Epithelial cell of esophagus (primary cell): Measurements from ENCODE around the gene EXD3.

Experiments
- DNase-seq: peaks from one replicate; pipeline ENCODE4 v3.0.0; 2010; ENCODE audit warnings: low read depth
- H3K4me3 ChIP-seq: 2 replicates; pipeline ENCODE4 v1.5.1; 2011; ENCODE audit warnings: mild to moderate bottlenecking, low read length, control low read depth
- TF ChIP-seq, protein P1 (sequence below): IDR thresholded peaks from 2 replicates; pipeline ENCODE4 v1.5.1; 2011; ENCODE audit warnings: low read depth, mild to moderate bottlenecking, low read length, control low read depth, inconsistent platforms; ENCODE audit not compliant: insufficient read depth; ENCODE audit errors: missing control alignments

EXD3 gene

DNA sequence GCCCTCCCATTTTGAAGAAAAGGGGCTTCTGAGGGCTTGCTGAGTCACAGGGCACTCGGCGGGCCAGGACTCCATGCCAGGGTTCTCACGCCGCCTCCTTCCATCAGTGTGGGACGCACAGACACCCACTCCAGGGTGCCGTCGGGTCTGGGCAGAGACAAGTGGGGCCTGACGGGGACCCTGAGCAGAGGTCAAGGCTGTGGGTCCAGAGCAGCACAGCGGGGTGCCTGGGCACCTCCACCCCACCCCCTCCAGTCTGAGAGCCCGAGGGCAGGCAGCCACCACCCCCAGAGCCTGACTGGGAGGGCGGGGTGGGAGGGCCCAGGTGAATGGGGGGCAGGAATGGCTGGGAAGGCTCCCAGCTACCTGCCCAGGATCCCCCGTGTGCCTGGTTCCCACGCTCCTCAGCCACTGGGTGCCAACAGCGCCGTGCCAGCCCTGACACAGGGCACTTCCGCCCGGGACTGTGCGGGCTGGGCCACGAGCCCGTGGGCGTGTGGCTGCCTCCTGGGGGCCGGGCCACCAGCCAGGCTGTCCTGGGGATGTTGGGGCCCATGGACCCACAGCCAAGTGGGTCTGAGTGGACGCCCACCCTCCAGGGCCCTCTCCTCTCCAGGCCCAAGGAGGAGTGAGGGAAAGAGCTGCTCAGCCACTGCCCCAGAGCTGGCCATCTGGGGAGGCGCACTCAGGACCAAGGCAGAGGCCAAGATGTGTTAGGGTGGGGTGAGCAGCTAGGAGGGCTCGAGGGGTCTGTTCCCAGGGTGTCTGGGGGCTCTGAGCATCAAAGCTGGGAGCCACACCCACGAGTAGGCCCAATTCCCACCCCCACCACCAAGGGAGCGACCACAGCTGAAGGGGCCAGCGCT lies 110.7 kb downstream of the EXD3 start:
- TF ChIP-seq, protein P1, sequence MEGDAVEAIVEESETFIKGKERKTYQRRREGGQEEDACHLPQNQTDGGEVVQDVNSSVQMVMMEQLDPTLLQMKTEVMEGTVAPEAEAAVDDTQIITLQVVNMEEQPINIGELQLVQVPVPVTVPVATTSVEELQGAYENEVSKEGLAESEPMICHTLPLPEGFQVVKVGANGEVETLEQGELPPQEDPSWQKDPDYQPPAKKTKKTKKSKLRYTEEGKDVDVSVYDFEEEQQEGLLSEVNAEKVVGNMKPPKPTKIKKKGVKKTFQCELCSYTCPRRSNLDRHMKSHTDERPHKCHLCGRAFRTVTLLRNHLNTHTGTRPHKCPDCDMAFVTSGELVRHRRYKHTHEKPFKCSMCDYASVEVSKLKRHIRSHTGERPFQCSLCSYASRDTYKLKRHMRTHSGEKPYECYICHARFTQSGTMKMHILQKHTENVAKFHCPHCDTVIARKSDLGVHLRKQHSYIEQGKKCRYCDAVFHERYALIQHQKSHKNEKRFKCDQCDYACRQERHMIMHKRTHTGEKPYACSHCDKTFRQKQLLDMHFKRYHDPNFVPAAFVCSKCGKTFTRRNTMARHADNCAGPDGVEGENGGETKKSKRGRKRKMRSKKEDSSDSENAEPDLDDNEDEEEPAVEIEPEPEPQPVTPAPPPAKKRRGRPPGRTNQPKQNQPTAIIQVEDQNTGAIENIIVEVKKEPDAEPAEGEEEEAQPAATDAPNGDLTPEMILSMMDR, result no peak
- DNase-seq, result peak; percentile 64
- H3K4me3 ChIP-seq, result no peak overlapping the region

DNA sequence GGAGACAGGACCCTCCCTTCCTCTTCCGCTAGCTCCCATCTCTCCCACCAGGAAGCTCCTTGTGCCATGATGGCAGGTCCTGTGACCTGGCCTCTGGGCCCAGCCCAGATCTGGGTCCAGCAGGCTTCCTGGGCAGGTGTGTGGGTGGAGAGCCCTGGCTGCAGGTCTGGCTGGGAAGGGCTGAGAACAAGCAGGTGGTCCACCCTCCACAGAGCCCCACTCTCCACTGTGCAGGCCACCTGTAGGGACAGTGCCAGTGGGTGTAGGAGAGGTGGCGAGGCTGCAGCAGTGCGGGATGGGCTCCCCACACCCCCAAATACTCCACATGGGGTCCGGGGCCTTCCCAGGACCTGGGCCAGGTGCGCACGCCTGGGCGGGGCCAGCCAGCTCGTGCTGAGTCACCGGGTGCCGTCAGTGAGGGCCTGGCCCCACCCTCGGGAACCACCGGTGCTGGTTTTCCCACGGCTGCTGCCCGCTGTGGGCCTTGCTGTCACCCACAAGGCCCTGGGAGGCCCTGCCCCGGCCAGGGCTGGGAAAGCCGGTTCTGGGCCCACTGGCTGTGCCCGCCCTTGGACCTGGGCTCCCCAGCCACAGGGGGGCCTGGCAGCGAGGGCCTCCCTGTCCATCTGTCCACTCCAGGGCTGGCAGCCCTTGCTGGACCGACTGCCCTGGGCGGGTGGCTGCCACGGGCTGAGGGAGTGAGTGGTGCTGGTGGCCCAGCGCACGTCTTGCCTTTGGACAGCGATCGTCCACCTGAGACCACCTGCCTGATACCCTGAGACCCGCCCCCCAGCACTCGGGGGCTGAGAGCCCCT lies 111.6 kb downstream of the EXD3 start:
- TF ChIP-seq, protein P1, result no peak
- DNase-seq, result peak; percentile 98
- H3K4me3 ChIP-seq, result no peak overlapping the region

DNA sequence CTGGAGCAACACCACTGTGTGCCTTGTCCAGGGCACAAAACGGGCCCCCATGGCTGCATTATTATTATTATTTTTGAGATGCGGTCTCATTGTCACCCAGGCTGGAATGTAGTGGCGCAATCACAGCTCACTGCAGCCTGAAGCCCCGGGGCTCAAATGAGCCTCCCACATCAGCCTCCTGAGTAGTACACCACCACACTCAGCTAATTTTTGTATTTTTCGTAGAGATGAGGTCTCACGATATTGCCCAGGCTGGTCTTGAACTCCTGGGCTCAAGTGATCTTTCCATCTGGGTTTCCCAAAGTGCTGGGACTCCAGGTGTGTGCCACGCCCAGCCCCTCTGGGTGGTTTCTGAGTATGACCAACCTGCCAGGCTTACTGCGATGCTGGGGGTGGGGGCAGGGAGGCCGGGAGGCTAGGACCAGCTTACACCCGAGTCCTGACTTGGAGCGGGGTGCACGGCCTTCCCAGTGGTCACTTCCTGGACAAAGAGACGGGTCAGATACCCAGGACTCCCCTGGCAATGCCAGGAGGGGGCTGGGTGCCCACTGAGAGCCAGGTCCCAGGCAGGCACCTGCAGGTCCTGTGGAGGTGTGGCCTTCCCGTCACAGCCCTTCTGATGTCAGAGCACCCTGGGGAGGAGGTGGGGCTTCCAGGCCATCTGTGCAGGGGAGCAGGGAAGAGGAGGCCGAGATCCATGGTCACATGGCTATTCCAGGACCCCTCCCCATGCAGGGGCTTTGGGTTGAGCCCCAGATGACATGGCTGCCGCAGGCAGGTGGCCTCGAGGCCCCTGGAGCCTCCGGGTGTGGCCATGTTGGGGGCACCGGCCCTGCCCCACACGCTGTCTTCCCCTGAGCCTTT lies 112.5 kb downstream of the EXD3 start:
- no peak overlapping the region for H3K4me3 ChIP-seq
- peak; percentile 82 for DNase-seq
- TF ChIP-seq, protein P1, result no peak

DNA sequence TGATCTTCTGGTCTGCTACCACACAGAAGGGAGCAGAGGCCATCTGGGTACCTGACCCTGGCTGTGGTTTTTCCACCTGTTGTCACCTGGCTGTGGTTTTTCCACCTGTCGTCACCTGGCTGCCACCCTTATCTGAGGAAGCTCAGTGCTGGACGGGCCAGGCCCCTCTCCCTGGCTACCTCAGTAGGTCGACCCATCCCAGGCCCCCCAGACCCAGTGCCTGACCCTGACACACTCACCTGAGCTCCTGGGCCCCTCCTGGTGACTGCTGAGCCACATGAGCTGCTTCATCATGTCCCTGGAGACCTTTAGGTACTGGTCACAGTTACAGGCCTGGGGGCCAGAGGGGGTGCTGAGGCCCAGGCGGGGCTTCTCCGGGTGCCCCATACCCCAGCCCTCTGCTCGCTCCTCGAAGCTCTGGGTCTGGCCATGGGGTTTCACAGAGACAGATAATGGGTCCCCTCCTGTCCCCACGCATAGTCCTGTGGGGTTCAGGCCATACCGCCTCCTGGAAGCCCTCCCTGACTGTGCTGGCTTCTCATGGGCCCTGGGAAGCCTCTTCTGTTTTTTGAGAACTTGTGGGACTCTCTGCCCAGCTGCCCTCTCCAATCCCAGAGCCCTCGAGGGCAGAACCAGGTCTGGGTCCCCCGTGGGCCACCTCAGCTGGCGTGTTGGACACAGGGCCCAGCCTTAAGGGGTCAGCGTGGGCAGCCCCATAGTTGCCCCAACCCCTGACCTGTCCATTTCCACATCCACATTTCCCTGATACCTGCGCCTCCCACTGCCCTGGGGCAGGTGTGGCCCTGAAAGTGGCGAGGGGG lies 113.4 kb downstream of the EXD3 start:
- TF ChIP-seq, protein P1, result no peak
- DNase-seq, result no peak
- H3K4me3 ChIP-seq, result no peak overlapping the region

DNA sequence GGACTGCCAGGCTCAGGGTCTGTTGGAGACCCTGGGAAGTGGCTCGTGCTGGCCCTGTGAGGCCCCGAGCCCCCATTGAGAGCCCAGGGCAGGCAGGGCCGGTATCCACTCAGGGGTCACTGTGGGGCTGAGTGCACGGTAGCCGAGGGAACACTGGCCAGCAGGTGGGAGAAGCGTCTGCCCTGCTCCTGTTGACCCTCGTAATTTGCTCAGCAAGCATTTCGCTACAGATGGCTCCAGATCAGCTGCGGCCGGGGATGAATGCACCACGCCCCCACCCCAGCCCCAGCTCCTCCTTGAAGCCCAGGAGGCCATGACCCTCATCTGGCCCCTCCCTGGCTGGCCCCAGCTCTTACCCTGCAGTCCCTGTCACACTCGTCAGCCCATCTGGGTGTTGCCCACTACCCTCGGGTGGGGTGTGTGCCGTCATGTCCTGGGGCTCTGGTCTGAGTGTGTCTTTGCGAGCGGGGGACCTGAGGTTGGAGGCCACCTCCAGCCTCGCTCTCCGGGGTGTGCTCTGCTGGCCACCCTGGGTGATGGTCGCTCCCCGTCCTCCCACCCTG lies 114.8 kb downstream of the EXD3 start:
- no peak for DNase-seq
- TF ChIP-seq, protein P1, result no peak
- H3K4me3 ChIP-seq, result no peak overlapping the region
